ENCODE data around the gene CDH23. TPM values are rescaled to one million over a fixed set of nuclear protein-coding genes. Genes with fewer than 3 reads are reported as not detected.

The CDH23 gene
- total RNA-seq, 3 donors from 2014 or later, result 1.8 to 3.6 (median 3.0) TPM

DNA sequence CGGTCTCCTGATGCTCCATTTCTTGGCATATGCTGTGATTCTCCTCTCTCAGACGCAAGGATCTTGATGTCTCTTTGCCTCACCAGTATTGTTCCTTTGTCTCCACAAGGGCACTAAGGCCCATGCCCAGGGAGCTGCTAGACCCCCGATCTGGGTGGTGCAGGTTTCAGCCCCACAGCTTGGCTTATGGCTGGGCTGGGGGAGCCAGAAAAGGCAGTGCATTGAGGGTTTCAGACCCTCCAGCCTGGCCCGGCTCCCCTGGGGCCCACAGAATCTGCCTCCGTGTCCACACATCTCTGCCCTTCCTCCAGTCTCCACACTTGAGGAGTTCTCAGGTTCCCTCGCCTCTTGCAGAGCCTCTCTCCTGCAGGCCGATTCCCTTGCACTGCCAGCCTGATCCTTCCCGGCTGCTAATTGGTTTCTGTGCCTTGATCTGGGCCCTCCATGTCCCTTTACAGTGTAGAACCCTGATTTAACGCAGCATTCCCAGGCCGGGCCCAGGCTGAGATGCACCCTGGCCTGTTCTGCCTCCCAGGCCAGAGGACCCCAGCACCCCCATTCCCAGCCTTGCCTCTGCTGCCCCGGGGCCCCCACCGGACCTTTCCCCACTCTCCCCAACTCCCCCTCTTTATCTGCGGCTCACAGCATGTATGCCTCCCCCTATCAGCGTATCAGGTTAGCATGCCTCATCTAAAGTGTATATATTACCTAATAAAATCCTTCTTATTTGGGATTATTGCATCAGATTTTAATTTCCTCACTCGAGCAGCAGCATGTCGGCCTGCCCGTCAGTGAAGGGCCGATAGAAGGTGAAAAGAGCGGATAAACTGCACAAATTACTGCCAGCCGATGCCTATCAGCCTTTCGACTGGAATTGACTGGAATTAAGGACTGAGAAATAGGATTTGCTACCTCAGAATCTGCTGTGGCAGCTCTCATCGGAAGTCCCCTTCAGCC lies 177.1 kb downstream of the CDH23 start:
- no peaks in the 10 kb centered on the region for H3K4me1 ChIP-seq (ENCODE audit: low read depth)
- intact Hi-C loops (cut with DNase I, micrococcal nuclease), result loop anchor here in 1 of 2 donors (10.0 kb wide), 1 partner anchor 259 kb away; the partner anchor contains the start of gene SLC29A3
- ATAC-seq, result no peak

DNA sequence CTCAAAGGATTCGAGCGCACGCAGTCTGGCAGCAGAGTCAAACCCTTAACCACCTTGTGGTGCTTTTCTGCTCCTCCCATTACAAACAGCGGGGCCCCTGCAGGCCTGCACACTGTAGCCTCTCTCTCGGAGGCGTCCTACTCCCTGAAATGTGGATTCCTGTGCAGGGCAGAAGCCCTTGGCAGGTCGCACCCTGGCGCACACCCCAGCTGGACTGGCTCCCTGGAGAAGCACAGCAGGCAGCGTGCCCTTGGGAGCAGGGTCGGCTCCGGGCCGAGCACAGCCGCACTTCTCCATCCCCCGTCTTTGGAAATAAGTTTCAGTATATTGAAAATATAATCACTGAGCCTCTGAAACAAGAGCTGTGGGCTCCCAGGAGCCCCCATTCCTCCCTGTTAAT lies 178.7 kb downstream of the CDH23 start:
- H3K36me3 ChIP-seq (ENCODE audit: low read depth), result no peaks in the 10 kb centered on the region
- H3K4me1 ChIP-seq (ENCODE audit: low read depth), result no peaks in the 10 kb centered on the region
- ATAC-seq (no peak), DNase-seq (no peak)
- H3K4me3 ChIP-seq, result no peak overlapping the region
- intact Hi-C loops (cut with DNase I, micrococcal nuclease), result loop anchor here in 1 of 2 donors (10.0 kb wide), 1 partner anchor 261 kb away; the partner anchor contains the start of gene SLC29A3
- TF ChIP-seq, protein P1, sequence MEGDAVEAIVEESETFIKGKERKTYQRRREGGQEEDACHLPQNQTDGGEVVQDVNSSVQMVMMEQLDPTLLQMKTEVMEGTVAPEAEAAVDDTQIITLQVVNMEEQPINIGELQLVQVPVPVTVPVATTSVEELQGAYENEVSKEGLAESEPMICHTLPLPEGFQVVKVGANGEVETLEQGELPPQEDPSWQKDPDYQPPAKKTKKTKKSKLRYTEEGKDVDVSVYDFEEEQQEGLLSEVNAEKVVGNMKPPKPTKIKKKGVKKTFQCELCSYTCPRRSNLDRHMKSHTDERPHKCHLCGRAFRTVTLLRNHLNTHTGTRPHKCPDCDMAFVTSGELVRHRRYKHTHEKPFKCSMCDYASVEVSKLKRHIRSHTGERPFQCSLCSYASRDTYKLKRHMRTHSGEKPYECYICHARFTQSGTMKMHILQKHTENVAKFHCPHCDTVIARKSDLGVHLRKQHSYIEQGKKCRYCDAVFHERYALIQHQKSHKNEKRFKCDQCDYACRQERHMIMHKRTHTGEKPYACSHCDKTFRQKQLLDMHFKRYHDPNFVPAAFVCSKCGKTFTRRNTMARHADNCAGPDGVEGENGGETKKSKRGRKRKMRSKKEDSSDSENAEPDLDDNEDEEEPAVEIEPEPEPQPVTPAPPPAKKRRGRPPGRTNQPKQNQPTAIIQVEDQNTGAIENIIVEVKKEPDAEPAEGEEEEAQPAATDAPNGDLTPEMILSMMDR (IDR thresholded peaks at IDR 0.05), result no peak
- no peaks in the 10 kb centered on the region for H3K9me3 ChIP-seq

More for the DNA sequence above, 177.1 kb downstream of the CDH23 start:
- TF ChIP-seq, protein P1 (IDR thresholded peaks at IDR 0.05), result no peak
- no peak for DNase-seq
- Histone ChIP-seq H3K36me3 (ENCODE audit: low read depth) (no peaks in the 10 kb centered on the region), H3K4me3 (no peak overlapping the region), H3K9me3 (no peaks in the 10 kb centered on the region)

DNA sequence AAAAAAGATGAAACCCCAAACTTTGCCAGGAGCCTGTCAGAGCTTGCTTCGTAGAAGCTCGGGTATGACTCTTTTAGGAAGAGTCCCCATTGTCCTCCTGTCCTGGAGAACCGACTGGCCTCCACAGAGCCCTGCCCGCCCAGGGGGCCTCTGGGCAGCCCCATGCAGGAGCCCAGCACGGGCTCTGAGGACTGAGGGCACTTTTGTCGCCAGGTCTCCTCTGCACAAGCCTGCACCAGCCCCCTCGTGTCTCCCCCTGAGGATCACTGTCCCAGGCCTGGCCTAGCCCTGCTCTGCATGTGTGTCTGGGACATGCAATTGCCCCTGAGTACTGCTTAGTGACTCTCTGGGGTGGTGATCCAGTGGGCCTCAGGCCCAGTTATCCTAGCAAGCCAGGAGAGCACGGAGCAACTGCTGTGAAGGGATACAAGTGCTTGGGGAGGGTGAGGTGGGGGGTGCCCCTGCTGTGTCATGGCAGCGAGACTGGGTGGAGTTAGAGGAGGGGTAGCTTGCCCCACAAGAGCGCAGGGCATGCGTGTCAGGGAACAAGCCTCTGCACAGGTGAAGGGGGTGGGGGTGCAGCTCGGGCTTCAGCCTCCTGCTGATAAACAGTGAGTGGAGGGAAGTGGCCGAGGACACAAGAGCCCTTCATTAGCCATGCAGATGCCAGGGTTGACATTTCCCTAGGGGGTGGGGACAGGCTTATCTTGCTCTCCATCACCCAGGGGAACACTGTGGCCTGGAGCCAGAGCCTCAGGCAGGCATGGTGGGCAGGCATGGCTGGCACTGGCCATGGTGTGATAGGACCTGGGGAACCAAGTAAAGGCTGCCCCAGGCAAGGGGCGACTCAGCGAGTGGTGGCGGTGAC lies 179.4 kb downstream of the CDH23 start:
- ATAC-seq (no peak), DNase-seq (no peak)
- no peaks in the 10 kb centered on the region for H3K4me1 ChIP-seq (ENCODE audit: low read depth)
- intact Hi-C loops (cut with DNase I, micrococcal nuclease), result loop anchor here in 1 of 2 donors (10.0 kb wide), 1 partner anchor 261 kb away; the partner anchor contains the start of gene SLC29A3
- TF ChIP-seq, protein P1 (IDR thresholded peaks at IDR 0.05), result no peak
- H3K36me3 ChIP-seq (ENCODE audit: low read depth), result no peaks in the 10 kb centered on the region
- H3K4me3 ChIP-seq, result no peak overlapping the region
- no peaks in the 10 kb centered on the region for H3K9me3 ChIP-seq

DNA sequence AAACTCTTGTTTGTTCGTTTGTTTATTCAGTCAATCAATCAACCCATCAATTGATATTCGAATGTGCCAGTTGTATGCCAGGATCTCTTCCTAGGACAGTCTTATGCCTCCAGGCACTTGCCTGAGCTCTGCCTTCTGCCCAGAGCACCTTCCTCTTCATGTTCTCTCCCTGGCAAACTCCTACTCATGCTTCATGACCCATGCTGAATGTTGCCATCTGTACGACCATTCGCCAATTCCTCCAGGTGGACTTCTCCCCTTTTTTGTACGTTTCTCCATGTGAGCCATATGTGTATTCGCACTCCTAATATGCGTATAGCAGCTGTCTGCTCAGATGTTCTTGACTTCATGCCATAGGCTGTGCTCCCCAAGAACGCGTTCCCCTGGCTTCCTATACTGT lies 180.1 kb downstream of the CDH23 start:
- Histone ChIP-seq H3K4me3 (no peak overlapping the region), H3K9me3 (no peaks in the 10 kb centered on the region), H3K4me1 (ENCODE audit: low read depth) (no peaks in the 10 kb centered on the region), H3K36me3 (ENCODE audit: low read depth) (no peaks in the 10 kb centered on the region)
- ATAC-seq (no peak), DNase-seq (no peak)
- intact Hi-C loops (cut with DNase I, micrococcal nuclease), result loop anchor here in 1 of 2 donors (10.0 kb wide), 1 partner anchor 262 kb away; the partner anchor contains the start of gene SLC29A3
- TF ChIP-seq, protein P1 (IDR thresholded peaks at IDR 0.05), result no peak

DNA sequence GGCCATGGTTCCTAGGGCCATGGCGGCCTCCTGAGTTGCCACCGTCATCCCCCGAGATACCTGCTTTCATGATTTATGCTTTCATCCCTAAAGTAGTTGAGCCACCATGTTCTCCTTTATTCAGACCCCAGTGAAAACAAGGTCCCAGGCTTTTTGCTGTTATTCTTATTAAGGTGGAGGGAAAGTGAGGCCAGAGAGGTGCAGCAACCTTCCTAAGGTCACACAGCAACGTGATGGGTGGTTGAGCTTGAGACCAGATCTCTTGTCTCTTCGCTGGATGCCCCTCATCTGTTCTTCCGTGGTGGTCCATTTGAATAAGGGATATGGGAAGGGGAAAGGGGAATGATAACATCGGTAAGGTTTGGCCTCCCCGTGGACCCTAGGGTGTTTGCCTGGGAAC lies 180.6 kb downstream of the CDH23 start:
- no peaks in the 10 kb centered on the region for H3K4me1 ChIP-seq (ENCODE audit: low read depth)
- DNase-seq (no peak), ATAC-seq (no peak)
- no peak overlapping the region for H3K4me3 ChIP-seq
- TF ChIP-seq, protein P1 (IDR thresholded peaks at IDR 0.05), result no peak
- no peaks in the 10 kb centered on the region for H3K9me3 ChIP-seq
- intact Hi-C loops (cut with DNase I, micrococcal nuclease), result loop anchor here in 1 of 2 donors (10.0 kb wide), 1 partner anchor 263 kb away; the partner anchor contains the start of gene SLC29A3
- no peaks in the 10 kb centered on the region for H3K36me3 ChIP-seq (ENCODE audit: low read depth)
